ENCODE measurements around the gene SLIT2. TPM values are rescaled to one million over a fixed set of nuclear protein-coding genes. Genes with fewer than 3 reads are reported as not detected.

The SLIT2 gene
- not detected in 2 replicates for total RNA-seq (2014; rRNA removed; shearing (Covaris generic))
- polyA plus RNA-seq (2014; cell fraction: nucleus; rRNA removed): not detected in 2 replicates

- peak; percentile 19 for DNase-seq (ENCODE audit: extremely low read depth, low read depth)
Observed at GRCh38 chr4:20251796-20252655, at the start of gene SLIT2. Gene SLIT2, plus strand, starts transcription at chr4:20251905. Its CDS starts 1,911 bp downstream, at chr4:20253816.

- no peak for DNase-seq (ENCODE audit: extremely low read depth, low read depth)
Observed at GRCh38 chr4:20203508-20203907, 48.2 kb upstream of the SLIT2 start.

- no peak for DNase-seq (ENCODE audit: extremely low read depth, low read depth)
Observed at GRCh38 chr4:20217521-20217920, 34.2 kb upstream of the SLIT2 start.

- no peak for DNase-seq (ENCODE audit: extremely low read depth, low read depth)
Observed at GRCh38 chr4:20217951-20218350, 33.8 kb upstream of the SLIT2 start.

GRCh38 chr4:20219521-20219920, 32.2 kb upstream of the SLIT2 start:
- DNase-seq (ENCODE audit: extremely low read depth, low read depth): no peak

- DNase-seq (ENCODE audit: extremely low read depth, low read depth): no peak
Observed at GRCh38 chr4:20237894-20238537, 13.7 kb upstream of the SLIT2 start.

GRCh38 chr4:20248155-20248558, 3.5 kb upstream of the SLIT2 start:
- DNase-seq (ENCODE audit: extremely low read depth, low read depth): peak; percentile 35

GRCh38 chr4:20249333-20249732, 2.4 kb upstream of the SLIT2 start:
- DNase-seq (ENCODE audit: extremely low read depth, low read depth): no peak

GRCh38 chr4:20251031-20251795, 492 bp upstream of the SLIT2 start:
- DNase-seq (ENCODE audit: extremely low read depth, low read depth): no peak

- no peak for DNase-seq (ENCODE audit: extremely low read depth, low read depth)
Observed at GRCh38 chr4:20252656-20253282, 1.1 kb downstream of the SLIT2 start.

- no peak for DNase-seq (ENCODE audit: extremely low read depth, low read depth)
Observed at GRCh38 chr4:20253283-20253734, 1.6 kb downstream of the SLIT2 start.

- DNase-seq (ENCODE audit: extremely low read depth, low read depth): no peak
Observed at GRCh38 chr4:20253735-20254409, 2.2 kb downstream of the SLIT2 start.

GRCh38 chr4:20254511-20255250, 3.0 kb downstream of the SLIT2 start:
- no peak for DNase-seq (ENCODE audit: extremely low read depth, low read depth)

- no peak for DNase-seq (ENCODE audit: extremely low read depth, low read depth)
Observed at GRCh38 chr4:20255251-20255586, 3.5 kb downstream of the SLIT2 start.

- DNase-seq (ENCODE audit: extremely low read depth, low read depth): no peak
Observed at GRCh38 chr4:20255823-20256222, 4.1 kb downstream of the SLIT2 start.

GRCh38 chr4:20256381-20256881, 4.7 kb downstream of the SLIT2 start:
- DNase-seq (ENCODE audit: extremely low read depth, low read depth): no peak

GRCh38 chr4:20259707-20260106, 8.0 kb downstream of the SLIT2 start:
- DNase-seq (ENCODE audit: extremely low read depth, low read depth): no peak

- no peak for DNase-seq (ENCODE audit: extremely low read depth, low read depth)
Observed at GRCh38 chr4:20260821-20261220, 9.1 kb downstream of the SLIT2 start.

- DNase-seq (ENCODE audit: extremely low read depth, low read depth): no peak
Observed at GRCh38 chr4:20262221-20262620, 10.5 kb downstream of the SLIT2 start.

All from NCI-H460 (cell line).